Measurements from ENCODE around the gene ADAMTS2.

The ADAMTS2 gene

GRCh38 chr5:179153341-179153901 is 191.8 kb downstream of the ADAMTS2 start:
- Histone ChIP-seq H3K4me1 (no peaks in the 10 kb centered on the region), H2AFZ (no peak overlapping the region), H3K27ac (no peak overlapping the region), H3K79me2 (no peaks in the 10 kb centered on the region), H3K4me2 (ENCODE audit: low read length) (no peak overlapping the region), H3K9me3 (ENCODE audit: control insufficient read depth, low read length) (no peaks in the 10 kb centered on the region), H3K27me3 (ENCODE audit: control insufficient read depth, insufficient read depth, low read length) (no peaks in the 10 kb centered on the region), H3K4me3 (ENCODE audit: low read depth, low read length) (no peak overlapping the region), H3K36me3 (ENCODE audit: control insufficient read depth, insufficient read depth, low read length) (no peaks in the 10 kb centered on the region), H3K9ac (no peak overlapping the region)
- TF ChIP-seq, protein P1, sequence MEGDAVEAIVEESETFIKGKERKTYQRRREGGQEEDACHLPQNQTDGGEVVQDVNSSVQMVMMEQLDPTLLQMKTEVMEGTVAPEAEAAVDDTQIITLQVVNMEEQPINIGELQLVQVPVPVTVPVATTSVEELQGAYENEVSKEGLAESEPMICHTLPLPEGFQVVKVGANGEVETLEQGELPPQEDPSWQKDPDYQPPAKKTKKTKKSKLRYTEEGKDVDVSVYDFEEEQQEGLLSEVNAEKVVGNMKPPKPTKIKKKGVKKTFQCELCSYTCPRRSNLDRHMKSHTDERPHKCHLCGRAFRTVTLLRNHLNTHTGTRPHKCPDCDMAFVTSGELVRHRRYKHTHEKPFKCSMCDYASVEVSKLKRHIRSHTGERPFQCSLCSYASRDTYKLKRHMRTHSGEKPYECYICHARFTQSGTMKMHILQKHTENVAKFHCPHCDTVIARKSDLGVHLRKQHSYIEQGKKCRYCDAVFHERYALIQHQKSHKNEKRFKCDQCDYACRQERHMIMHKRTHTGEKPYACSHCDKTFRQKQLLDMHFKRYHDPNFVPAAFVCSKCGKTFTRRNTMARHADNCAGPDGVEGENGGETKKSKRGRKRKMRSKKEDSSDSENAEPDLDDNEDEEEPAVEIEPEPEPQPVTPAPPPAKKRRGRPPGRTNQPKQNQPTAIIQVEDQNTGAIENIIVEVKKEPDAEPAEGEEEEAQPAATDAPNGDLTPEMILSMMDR (IDR thresholded peaks at IDR 0.05) = no peak

GRCh38 chr5:179152941-179153340 is 192.3 kb downstream of the ADAMTS2 start:
- Histone ChIP-seq H3K79me2 (no peaks in the 10 kb centered on the region), H3K4me2 (ENCODE audit: low read length) (no peak overlapping the region), H3K9ac (no peak overlapping the region), H3K9me3 (ENCODE audit: control insufficient read depth, low read length) (no peaks in the 10 kb centered on the region), H2AFZ (no peak overlapping the region), H3K36me3 (ENCODE audit: control insufficient read depth, insufficient read depth, low read length) (no peaks in the 10 kb centered on the region), H3K4me1 (no peaks in the 10 kb centered on the region), H3K4me3 (ENCODE audit: low read depth, low read length) (no peak overlapping the region), H3K27ac (no peak overlapping the region), H3K27me3 (ENCODE audit: control insufficient read depth, insufficient read depth, low read length) (no peaks in the 10 kb centered on the region)
- TF ChIP-seq, protein P1 (IDR thresholded peaks at IDR 0.05) = no peak

DNA sequence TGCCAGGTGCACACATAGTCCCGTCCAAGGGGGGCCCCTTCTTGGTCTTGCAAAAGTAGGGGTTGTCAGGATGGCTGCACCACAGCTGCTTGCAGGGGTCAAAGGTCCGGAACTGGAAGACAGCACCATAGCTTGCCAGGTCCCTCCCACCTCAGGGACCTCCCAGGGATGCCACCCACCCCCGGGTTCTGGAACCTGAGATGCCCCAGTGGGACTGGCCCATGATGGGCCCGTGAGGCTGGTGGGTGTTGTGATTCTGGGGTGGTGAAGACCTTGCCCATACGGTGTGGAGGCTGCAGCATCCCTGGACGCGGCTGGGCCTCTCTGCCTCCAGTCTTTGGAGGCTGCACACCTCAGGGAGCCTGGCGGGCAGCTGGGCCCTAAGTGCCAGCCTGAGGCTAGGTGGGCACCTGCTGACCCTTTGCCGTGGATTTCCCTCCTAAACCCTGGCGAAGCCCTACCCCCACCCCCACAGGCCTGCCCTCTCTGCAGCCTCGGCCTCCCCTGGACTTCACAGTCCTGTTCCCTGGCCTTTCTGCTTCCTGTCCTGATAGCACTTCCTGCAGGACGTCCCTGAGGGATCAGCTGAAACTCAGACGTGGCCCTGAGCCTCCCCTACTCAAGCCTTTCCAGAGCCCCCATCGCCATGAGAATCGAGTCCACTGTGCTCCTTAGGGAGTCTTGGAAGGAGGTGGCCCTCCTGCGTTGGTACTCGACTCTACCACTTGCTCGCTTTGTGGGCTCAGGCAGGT is 192.9 kb downstream of the ADAMTS2 start:
- Histone ChIP-seq H3K9me3 (ENCODE audit: control insufficient read depth, low read length) (no peaks in the 10 kb centered on the region), H3K36me3 (ENCODE audit: control insufficient read depth, insufficient read depth, low read length) (no peaks in the 10 kb centered on the region), H2AFZ (no peak overlapping the region), H3K27me3 (ENCODE audit: control insufficient read depth, insufficient read depth, low read length) (no peaks in the 10 kb centered on the region), H3K4me2 (ENCODE audit: low read length) (no peak overlapping the region), H3K4me1 (no peaks in the 10 kb centered on the region), H3K9ac (no peak overlapping the region), H3K27ac (no peak overlapping the region), H3K4me3 (ENCODE audit: low read depth, low read length) (no peak overlapping the region), H3K79me2 (no peaks in the 10 kb centered on the region)
- TF ChIP-seq, protein P1 (IDR thresholded peaks at IDR 0.05) = no peak

DNA sequence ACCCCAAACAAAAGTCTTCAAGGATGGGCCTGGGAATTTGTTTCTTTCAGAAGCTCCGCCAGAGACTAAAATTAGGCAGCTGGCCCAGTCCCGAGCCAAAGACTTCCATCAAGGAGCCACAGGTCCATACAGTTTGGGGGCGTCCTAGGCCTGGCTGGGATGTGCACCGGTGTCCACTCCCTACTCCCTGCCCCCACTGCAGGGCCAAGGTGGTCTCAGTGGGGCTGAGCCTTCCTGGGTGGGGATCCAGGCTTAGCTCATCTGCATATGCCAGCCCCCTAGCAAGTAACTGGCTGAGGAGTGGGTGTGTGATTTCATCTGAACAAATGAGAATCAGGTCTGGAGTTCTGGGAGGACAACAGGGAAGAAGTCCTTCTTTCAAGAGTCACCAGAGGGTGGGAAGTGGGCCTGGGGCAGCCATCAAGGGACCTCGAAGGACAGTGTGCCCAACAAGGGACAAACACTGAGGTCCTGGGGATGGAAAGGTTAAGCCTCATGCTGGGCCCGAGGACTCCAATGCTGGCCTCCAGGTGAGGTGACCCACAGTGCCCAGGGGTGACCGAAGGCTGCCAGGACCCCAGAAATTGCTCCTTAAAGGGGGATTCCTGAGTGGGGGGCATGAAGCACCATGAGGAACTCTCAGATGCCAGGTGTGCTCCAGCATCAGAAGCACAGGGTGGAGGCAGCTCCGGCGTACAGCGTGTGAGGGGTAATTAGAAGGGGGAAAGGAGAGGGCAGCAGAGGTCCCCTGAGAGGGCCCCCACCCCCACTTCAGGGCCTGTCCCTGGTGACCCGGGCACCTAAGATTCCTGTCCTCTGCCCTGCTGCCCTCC is 193.8 kb downstream of the ADAMTS2 start:
- H3K4me3 ChIP-seq (ENCODE audit: low read depth, low read length) = no peak overlapping the region
- no peak overlapping the region for H3K9ac ChIP-seq
- no peak overlapping the region for H3K4me2 ChIP-seq (ENCODE audit: low read length)
- no peaks in the 10 kb centered on the region for H3K9me3 ChIP-seq (ENCODE audit: control insufficient read depth, low read length)
- H3K79me2 ChIP-seq = no peaks in the 10 kb centered on the region
- H3K36me3 ChIP-seq (ENCODE audit: control insufficient read depth, insufficient read depth, low read length) = no peaks in the 10 kb centered on the region
- no peak overlapping the region for H3K27ac ChIP-seq
- H3K27me3 ChIP-seq (ENCODE audit: control insufficient read depth, insufficient read depth, low read length) = no peaks in the 10 kb centered on the region
- H2AFZ ChIP-seq = no peak overlapping the region
- no peaks in the 10 kb centered on the region for H3K4me1 ChIP-seq
- TF ChIP-seq, protein P1 (IDR thresholded peaks at IDR 0.05) = no peak
